Natural killer cell (primary cell): ENCODE results near the gene NDRG4. TPM values are rescaled to one million over a fixed set of nuclear protein-coding genes. Genes with fewer than 3 reads are reported as not detected.

Experiments
- ATAC-seq, 3 donors: fragments of 150-1000 bp in 2 of 3; fragments of 200-7000 bp in 1 of 3; cut with Tn5 transposase; 1 replicate in 1 of 3; 2 replicates in 2 of 3; pipeline ENCODE4 v1.10.0; 2021; ENCODE audit warnings: mild to moderate bottlenecking in 2 of 3, moderate library complexity in 2 of 3
- DNase-seq, 2 donors: peaks; one replicate each; pipeline versions ENCODE4 v3.0.0 to v3.0.0-alpha.2; 2013 to 2021; ENCODE audit warnings: mixed read lengths in 1 of 2
- H3K27ac ChIP-seq: one replicate; pipeline ENCODE4 v1.5.1; 2013; ENCODE audit warnings: mild to moderate bottlenecking, low read length
- H3K27me3 ChIP-seq: one replicate; pipeline ENCODE4 v1.6.1; 2013; ENCODE audit warnings: low read length; ENCODE audit not compliant: control insufficient read depth, insufficient read depth
- H3K36me3 ChIP-seq: one replicate; pipeline ENCODE4 v1.6.1; 2013; ENCODE audit warnings: low read length; ENCODE audit not compliant: control insufficient read depth, insufficient read depth
- H3K4me1 ChIP-seq: one replicate; pipeline ENCODE4 v1.6.1; 2013; ENCODE audit warnings: low read length; ENCODE audit not compliant: control insufficient read depth, insufficient read depth
- H3K4me3 ChIP-seq: one replicate; pipeline ENCODE4 v1.5.1; 2013; ENCODE audit warnings: low read length
- H3K9me3 ChIP-seq: one replicate; pipeline ENCODE4 v1.6.1; 2013; ENCODE audit warnings: low read length; ENCODE audit not compliant: control insufficient read depth, insufficient read depth
- H3K27ac Mint-ChIP-seq, 2 donors: one replicate each; pipeline ENCODE4 v1.8.0; 2022; ENCODE audit warnings: mild to moderate bottlenecking in 2 of 2, mixed read lengths in 2 of 2, moderate library complexity in 1 of 2
- H3K27me3 Mint-ChIP-seq, 2 donors: one replicate each; pipeline ENCODE4 v1.8.0; 2022; ENCODE audit warnings: low read depth in 2 of 2, mixed read lengths in 2 of 2
- H3K36me3 Mint-ChIP-seq: one replicate; pipeline ENCODE4 v1.8.0; 2022; ENCODE audit warnings: mixed read lengths
- H3K4me1 Mint-ChIP-seq, 2 donors: one replicate each; pipeline ENCODE4 v1.8.0; 2022; ENCODE audit warnings: mixed read lengths in 2 of 2
- H3K4me3 Mint-ChIP-seq: one replicate; pipeline ENCODE4 v1.8.0; 2022; ENCODE audit warnings: mild to moderate bottlenecking, moderate library complexity, mixed read lengths
- H3K9me3 Mint-ChIP-seq, 2 donors: one replicate each; pipeline ENCODE4 v1.8.0; 2022; ENCODE audit warnings: mixed read lengths in 2 of 2
- whole genome bisulfite sequencing: methylation state at CpG from one replicate; pipeline ENCODE4 v1.1.7; 2013; ENCODE audit warnings: missing lambda C conversion rate; ENCODE audit not compliant: insufficient coverage; 5-methylcytosine and 5-hydroxymethylcytosine counted together
- intact Hi-C: fragments of 100-400 bp; cut with micrococcal nuclease; formaldehyde crosslinking; loops from one replicate; pipeline ENCODE4 v1.14.2; 2022
- total RNA-seq, 4 donors: library from RNA; stranded (reverse); fragments of 120-200 nt in 1 of 4; gene quantifications; one replicate each; pipeline versions ENCODE4 v1.2.3 to v1.2.4, GENCODE V29; 2013 to 2022
- TF ChIP-seq, protein P1 (sequence below): fragments of 200-600 bp; IDR thresholded peaks from one replicate; pipeline ENCODE4 v1.8.0; 2022; ENCODE audit warnings: antibody characterized with exemption

The NDRG4 gene
- total RNA-seq, 3 donors from 2014 or later (not counting 1 experiment from before 2014, with no cell fraction given): not detected

GRCh38 chr16:58500430-58501241, 693 bp downstream of the NDRG4 start:
- H3K4me3 ChIP-seq: peak overlapping the region; percentile 32
- DNase-seq: peak in 1 of 2 donors; percentile 19
- H3K27ac ChIP-seq: no peak overlapping the region

DNA sequence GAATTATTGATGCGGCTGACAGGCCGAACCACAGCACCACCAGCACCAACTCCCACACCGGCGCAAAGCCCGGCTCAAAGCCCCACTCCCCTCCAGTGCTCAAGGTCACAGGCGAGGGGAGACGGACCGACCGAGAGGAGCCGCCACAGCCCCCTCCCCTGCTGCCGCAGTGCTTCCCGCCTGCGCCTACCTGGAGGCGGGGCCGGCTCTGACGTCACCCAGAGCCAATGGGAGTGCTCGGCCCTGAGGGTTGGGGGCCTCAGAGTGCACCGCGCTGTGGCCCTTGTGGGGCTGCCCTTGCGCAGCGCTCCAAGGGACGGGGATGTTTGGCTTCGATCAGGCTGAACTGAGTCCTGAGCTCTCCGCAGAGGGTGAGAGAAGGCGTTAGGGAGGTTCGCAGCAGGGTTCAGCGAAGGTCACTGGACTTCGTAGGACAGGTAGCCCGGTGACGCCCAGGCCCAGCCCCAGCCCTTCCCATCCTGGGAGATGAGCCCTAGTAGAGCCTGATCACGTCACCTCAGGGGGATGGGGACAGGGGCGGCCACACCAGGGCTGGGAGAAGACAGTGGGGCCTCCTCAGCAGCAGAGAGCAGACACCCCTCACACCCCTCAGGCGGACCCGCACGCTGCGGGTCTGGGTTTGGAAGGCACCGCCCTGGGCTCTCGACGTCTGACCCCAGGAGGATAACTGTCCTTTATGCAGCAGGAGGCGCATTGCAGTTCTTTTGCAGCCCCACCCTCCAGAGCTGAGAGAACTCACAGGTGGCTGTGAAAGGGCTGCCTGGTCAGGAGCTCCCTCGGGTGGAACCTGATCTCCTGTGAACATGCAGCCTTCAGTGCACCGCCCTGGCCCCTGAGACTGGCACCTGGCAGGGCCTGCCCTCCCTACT, 1.5 kb downstream of the NDRG4 start:
- peaks cover 6 to 21% of the 10 kb centered on the region in 2 donors for H3K27me3 Mint-ChIP-seq

More at GRCh38 chr16:58500430-58501241, 693 bp downstream of the NDRG4 start:
- TF ChIP-seq, protein P1, sequence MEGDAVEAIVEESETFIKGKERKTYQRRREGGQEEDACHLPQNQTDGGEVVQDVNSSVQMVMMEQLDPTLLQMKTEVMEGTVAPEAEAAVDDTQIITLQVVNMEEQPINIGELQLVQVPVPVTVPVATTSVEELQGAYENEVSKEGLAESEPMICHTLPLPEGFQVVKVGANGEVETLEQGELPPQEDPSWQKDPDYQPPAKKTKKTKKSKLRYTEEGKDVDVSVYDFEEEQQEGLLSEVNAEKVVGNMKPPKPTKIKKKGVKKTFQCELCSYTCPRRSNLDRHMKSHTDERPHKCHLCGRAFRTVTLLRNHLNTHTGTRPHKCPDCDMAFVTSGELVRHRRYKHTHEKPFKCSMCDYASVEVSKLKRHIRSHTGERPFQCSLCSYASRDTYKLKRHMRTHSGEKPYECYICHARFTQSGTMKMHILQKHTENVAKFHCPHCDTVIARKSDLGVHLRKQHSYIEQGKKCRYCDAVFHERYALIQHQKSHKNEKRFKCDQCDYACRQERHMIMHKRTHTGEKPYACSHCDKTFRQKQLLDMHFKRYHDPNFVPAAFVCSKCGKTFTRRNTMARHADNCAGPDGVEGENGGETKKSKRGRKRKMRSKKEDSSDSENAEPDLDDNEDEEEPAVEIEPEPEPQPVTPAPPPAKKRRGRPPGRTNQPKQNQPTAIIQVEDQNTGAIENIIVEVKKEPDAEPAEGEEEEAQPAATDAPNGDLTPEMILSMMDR: no peak
- peak in 2 of 3 donors; percentile 35 to 38 for ATAC-seq
- Mint-ChIP-seq H3K4me3 (peak overlapping the region; percentile 57), H3K36me3 (no peaks in the 10 kb centered on the region), H3K4me1 (peaks cover 0 to 7% of the 10 kb centered on the region in 2 donors), H3K9me3 (no peaks in the 10 kb centered on the region), H3K27me3 (peaks cover 6 to 21% of the 10 kb centered on the region in 2 donors), H3K27ac (no peak overlapping the region)
- WGBS: 8% methylated on average over 36 of the region's 36 CpGs
- Histone ChIP-seq H3K36me3 (no peaks in the 10 kb centered on the region), H3K4me1 (peaks cover 19% of the 10 kb centered on the region), H3K27me3 (peaks cover 6% of the 10 kb centered on the region), H3K9me3 (no peaks in the 10 kb centered on the region)
- intact Hi-C loops: no loop called here

DNA sequence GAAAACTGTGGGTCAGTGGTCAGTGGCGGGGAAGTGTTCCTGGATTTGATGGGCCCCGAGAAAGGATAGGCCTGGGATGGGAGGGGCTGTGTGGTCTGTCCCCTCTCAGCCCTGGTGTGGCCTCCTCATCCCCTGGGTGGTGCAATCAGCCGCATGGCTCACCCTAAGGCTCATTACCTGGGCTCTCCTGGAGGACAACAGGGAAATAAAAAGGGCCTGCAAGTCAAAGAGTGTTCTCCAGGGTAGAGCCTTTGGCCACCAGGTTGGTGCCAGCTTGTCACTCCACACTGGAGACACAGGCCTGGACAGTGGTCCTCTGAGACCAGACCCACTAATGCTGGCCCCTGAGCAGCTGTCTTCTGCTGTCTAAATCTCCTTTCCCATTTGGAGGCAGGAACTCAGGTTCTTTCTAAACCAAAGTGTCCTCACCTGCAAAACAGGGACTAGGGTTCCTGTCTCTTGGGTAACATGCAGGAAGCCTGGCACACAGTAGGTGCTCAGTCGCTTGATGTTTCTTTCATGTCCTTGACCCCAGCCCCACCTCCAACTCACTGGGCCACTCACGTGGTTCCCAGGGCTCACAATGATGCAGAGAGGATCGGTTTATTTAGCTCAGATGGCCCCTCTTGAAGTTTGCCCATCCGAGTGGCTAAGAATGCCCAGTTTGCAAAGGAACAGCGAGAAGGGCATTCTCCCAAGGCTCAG, 2.4 kb downstream of the NDRG4 start:
- Mint-ChIP-seq H3K9me3 (no peaks in the 10 kb centered on the region), H3K4me1 (peaks cover 0 to 7% of the 10 kb centered on the region in 2 donors), H3K4me3 (no peak overlapping the region), H3K36me3 (no peaks in the 10 kb centered on the region), H3K27me3 (peaks cover 6 to 21% of the 10 kb centered on the region in 2 donors), H3K27ac (no peak overlapping the region)
- Histone ChIP-seq H3K4me3 (no peak overlapping the region), H3K36me3 (no peaks in the 10 kb centered on the region), H3K4me1 (peaks cover 21% of the 10 kb centered on the region), H3K9me3 (no peaks in the 10 kb centered on the region), H3K27me3 (peaks cover 6% of the 10 kb centered on the region), H3K27ac (no peak overlapping the region)
- WGBS: 77% methylated on average over 8 of the region's 8 CpGs
- TF ChIP-seq, protein P1: no peak
- intact Hi-C loops: no loop called here
- DNase-seq (no peak), ATAC-seq (no peak)

More for the DNA sequence above, 1.5 kb downstream of the NDRG4 start:
- TF ChIP-seq, protein P1: no peak
- DNase-seq (peak in 1 of 2 donors; percentile 66), ATAC-seq (peak in 2 of 3 donors; percentile 55 to 68)
- Mint-ChIP-seq H3K27ac (peak overlapping the region in 1 of 2 donors; percentile 51), H3K9me3 (no peaks in the 10 kb centered on the region), H3K4me3 (peak overlapping the region; percentile 49), H3K4me1 (peaks cover 0 to 7% of the 10 kb centered on the region in 2 donors), H3K36me3 (no peaks in the 10 kb centered on the region)
- H3K27ac ChIP-seq: no peak overlapping the region
- peaks cover 6% of the 10 kb centered on the region for H3K27me3 ChIP-seq
- 13% methylated on average over 42 of the region's 42 CpGs for WGBS
- H3K9me3 ChIP-seq: no peaks in the 10 kb centered on the region
- intact Hi-C loops: no loop called here
- H3K4me3 ChIP-seq: peak overlapping the region; percentile 32
- no peaks in the 10 kb centered on the region for H3K36me3 ChIP-seq
- peaks cover 19% of the 10 kb centered on the region for H3K4me1 ChIP-seq
